HL-60 (cell line): ENCODE data around the gene MAJIN. TPM values are rescaled to one million over a fixed set of nuclear protein-coding genes. Genes with fewer than 3 reads are reported as not detected.

Experiments
- DNase-seq, 2 experiments: peaks; one replicate each; pipeline ENCODE4 v3.0.0-alpha.2; 2010 to 2020; ENCODE audit warnings: low read depth in 1 of 2, low spot score in 1 of 2
- H3K27ac ChIP-seq: fragments of 250-450 bp; sonication (Bioruptor Pico); replicated peaks from 2 replicates; pipeline ENCODE4 v1.5.1; 2020; ENCODE audit warnings: mild to moderate bottlenecking, moderate library complexity
- H3K27me3 ChIP-seq: fragments of 250-450 bp; sonication (Bioruptor Pico); 2 replicates; pipeline ENCODE4 v1.5.1; 2021; ENCODE audit warnings: mild to moderate bottlenecking, moderate library complexity; ENCODE audit not compliant: insufficient read depth, poor library complexity, severe bottlenecking
- H3K4me3 ChIP-seq: replicated peaks from 2 replicates; pipeline ENCODE4 v1.5.1; 2011; ENCODE audit warnings: mild to moderate bottlenecking, control low read depth, low read length; ENCODE audit not compliant: insufficient read depth
- GABPA ChIP-seq: IDR thresholded peaks from 2 replicates; pipeline ENCODE4 v1.6.1; 2012; ENCODE audit warnings: low read depth
- POLR2AphosphoS5 ChIP-seq: IDR thresholded peaks from 2 replicates; pipeline ENCODE4 v1.6.1; 2012; ENCODE audit warnings: low read depth
- SPI1 ChIP-seq: IDR thresholded peaks from 2 replicates; pipeline ENCODE4 v1.6.1; 2012; ENCODE audit warnings: low read depth, mild to moderate bottlenecking, borderline replicate concordance
- microRNA-seq: library from miRNA; unstranded; fragments of <30 nt; microRNA quantifications from one replicate; pipeline ENCODE4, GENCODE V29; 2018
- TF ChIP-seq, protein P1 (sequence below): IDR thresholded peaks from 2 replicates; pipeline ENCODE4 v1.6.1; 2012; ENCODE audit warnings: low read depth; ENCODE audit not compliant: insufficient replicate concordance
- TF ChIP-seq, protein P2 (sequence below): IDR thresholded peaks from one replicate; pipeline ENCODE4 v1.5.1; 2011; ENCODE audit warnings: low read length, control low read depth, inconsistent platforms; ENCODE audit not compliant: insufficient read depth

MAJIN gene

GRCh38 chr11:64888406-64888728 lies 83.5 kb downstream of the MAJIN start:
- TF ChIP-seq, protein P1, sequence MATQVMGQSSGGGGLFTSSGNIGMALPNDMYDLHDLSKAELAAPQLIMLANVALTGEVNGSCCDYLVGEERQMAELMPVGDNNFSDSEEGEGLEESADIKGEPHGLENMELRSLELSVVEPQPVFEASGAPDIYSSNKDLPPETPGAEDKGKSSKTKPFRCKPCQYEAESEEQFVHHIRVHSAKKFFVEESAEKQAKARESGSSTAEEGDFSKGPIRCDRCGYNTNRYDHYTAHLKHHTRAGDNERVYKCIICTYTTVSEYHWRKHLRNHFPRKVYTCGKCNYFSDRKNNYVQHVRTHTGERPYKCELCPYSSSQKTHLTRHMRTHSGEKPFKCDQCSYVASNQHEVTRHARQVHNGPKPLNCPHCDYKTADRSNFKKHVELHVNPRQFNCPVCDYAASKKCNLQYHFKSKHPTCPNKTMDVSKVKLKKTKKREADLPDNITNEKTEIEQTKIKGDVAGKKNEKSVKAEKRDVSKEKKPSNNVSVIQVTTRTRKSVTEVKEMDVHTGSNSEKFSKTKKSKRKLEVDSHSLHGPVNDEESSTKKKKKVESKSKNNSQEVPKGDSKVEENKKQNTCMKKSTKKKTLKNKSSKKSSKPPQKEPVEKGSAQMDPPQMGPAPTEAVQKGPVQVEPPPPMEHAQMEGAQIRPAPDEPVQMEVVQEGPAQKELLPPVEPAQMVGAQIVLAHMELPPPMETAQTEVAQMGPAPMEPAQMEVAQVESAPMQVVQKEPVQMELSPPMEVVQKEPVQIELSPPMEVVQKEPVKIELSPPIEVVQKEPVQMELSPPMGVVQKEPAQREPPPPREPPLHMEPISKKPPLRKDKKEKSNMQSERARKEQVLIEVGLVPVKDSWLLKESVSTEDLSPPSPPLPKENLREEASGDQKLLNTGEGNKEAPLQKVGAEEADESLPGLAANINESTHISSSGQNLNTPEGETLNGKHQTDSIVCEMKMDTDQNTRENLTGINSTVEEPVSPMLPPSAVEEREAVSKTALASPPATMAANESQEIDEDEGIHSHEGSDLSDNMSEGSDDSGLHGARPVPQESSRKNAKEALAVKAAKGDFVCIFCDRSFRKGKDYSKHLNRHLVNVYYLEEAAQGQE = no peak
- TF ChIP-seq, protein P2, sequence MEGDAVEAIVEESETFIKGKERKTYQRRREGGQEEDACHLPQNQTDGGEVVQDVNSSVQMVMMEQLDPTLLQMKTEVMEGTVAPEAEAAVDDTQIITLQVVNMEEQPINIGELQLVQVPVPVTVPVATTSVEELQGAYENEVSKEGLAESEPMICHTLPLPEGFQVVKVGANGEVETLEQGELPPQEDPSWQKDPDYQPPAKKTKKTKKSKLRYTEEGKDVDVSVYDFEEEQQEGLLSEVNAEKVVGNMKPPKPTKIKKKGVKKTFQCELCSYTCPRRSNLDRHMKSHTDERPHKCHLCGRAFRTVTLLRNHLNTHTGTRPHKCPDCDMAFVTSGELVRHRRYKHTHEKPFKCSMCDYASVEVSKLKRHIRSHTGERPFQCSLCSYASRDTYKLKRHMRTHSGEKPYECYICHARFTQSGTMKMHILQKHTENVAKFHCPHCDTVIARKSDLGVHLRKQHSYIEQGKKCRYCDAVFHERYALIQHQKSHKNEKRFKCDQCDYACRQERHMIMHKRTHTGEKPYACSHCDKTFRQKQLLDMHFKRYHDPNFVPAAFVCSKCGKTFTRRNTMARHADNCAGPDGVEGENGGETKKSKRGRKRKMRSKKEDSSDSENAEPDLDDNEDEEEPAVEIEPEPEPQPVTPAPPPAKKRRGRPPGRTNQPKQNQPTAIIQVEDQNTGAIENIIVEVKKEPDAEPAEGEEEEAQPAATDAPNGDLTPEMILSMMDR = no peak
- TF ChIP-seq POLR2AphosphoS5 (no peak), GABPA (no peak), SPI1 (no peak)
- Histone ChIP-seq H3K27ac (peak overlapping the region; percentile 13; the same call in 1 of the 2 replicates), H3K27me3 (no peaks in the 10 kb centered on the region), H3K4me3 (no peak overlapping the region)
- no peak for DNase-seq

Small RNA genes lying within 50 kb of the gene (microRNA-seq; reads per million reads assigned to microRNA genes)
- gene MIR6749 (0.90 reads per million), gene MIR6750 (not detected), gene MIR6879 (not detected)
